GM19455 (cell line): ENCODE data around the gene CCNA2.
A peak's percentile ranks its signal among the peaks of the same experiment; 100 is the strongest.

Source experiments
- ATAC-seq: cut with Tn5 transposase; IDR thresholded peaks from one replicate; pipeline ENCODE4 v1.9.1; 2021; ENCODE audit not compliant: unreplicated experiment

The CCNA2 gene

DNA sequence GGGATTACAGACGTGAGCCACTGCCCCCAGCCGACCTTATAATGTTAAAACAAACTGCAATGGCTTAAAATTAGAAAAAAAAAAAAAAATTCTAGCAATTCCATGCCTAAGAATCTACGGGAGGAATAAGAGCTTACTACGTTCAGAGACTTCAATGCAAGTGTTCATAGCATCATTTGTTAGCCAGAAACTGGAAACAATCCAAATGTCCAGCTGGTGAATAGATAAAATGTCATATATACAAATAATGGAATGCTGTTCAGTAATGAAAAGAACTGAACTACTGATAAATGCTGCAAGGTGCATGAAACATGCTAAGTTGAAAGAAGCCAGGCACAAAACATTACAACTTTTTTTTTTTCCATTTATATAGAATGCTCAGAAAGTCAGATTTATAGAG is 17.3 kb downstream of the CCNA2 start:
- ATAC-seq = no peak

DNA sequence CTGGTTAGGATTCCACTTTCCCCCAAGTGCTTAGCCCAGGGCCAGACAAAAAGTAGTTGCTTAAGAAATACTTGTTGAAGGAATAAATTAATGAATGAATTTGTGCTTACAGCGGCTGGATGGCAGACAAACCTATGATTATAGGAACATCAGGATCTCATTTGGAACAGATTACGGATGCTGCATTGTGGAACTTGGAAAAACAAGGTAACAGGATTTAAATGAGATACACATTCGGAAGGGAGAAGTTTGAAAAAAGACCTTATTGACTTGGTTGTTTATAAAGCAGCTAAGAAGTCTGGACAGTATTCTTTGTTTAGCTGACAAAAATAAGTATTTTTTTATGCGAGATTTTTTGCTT is 22.0 kb downstream of the CCNA2 start:
- no peak for ATAC-seq

DNA sequence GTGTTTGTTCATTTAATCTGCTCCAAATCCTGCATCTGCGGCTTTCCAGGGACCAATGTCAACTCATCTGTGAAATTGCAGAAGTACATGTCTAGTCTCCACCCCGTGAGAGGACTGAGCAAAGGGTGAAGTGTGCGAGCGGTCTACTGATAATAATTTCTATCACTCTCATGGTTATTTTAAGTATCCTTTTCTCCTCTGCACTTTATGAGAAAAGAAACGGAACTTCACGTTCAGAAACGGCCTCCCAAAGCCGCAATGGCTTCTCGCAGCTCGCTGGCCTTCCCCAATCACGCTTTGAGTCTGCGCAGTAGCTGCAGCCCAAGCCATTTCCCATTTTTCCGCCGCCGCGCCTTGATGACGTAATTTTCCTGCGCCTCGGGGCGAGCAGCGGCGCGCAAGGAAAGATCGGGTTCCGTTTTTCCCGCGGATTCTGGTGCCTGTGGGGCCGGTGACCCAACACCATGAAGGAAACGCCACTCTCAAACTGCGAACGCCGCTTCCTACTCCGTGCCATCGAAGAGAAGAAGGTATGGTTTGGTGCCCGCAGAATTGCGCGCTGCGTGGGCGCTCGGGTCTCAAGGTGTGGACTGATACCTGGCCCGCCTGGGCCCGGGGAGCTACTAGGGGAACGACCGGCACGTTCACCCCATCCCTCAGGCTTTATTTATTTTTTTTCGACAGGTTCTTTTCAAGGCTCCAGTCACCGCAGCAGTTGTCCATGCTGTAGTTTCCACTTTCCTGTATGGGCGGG is 22.5 kb downstream of the CCNA2 start, which contains the start of gene EXOSC9:
EXOSC9 (plus strand) TSS at position 363 of the 754 bp plus-strand sequence; CDS start at position 465, 102 bp downstream.
- ATAC-seq = peak; percentile 84

DNA sequence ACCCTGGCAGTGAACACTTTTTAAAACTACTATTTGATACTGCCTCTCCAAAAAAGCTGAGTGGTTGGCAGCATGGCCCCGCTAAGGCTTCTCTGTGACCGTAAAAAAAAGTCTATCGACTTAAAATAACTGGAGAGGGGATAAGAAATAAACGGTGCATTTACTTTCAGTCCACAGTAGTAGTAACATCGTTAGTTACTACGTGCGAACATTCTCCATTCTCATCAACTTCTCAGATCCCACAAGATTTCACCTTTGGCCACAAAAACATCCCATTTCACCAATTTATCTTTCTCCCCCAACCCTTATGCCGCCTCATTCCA is 23.1 kb downstream of the CCNA2 start:
- ATAC-seq = peak; percentile 38

DNA sequence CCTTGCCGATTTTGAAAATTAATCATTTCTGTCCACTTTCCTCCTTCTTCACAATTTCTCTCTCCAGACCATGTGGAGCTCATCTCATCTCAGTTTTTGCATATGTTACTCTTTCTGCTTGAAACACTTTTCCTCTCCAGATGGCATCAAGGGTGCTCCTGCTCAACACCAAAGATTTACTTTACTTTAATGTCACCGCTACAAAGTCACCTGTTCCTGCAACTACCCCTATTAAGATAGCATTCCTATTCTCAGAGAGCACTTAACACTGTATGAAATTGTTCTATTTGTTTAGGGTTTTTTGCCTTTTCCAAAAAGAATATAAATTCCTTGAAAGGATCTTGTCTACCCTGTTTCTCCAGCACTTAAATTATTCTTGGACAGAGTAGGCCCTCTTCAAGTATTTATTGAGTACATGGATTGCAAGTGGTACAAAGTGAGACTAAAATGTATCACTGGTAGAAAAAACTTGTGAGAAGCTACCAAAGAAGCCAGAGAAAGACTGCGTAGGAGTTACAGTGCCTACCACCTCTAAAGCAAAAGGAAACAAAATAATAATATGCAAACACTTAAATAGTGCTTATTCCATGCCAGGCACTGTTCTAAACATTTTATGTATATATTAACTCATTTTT is 23.7 kb downstream of the CCNA2 start:
- no peak for ATAC-seq

DNA sequence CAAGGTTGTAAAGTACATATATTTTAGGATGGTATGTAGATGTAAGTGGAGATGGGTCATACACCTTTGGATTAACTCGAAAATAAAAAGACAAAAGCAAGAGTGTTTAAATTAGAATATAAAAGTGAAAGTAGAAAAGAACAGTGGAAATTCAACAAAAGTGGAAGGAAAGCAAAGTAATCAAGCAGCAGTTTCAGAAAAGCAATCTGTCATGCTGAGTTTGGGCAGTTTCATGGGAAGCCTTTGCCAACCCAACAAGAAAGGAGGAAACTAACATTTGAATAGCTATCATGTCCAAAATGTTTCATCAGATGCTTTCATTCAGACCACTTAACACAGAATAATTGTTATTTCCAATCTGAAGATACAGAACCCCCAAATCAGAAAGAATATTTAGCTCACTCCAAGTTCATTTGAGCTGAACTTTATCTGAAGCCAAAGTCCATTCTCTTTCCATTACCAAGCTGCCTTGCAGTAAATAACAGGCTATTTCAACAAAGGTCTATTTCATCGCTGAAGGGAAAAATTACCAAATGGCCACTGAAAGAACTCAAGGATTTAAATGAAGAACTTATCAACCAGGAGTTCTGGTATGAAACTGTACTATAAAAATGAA is 24.4 kb downstream of the CCNA2 start:
- ATAC-seq = no peak

DNA sequence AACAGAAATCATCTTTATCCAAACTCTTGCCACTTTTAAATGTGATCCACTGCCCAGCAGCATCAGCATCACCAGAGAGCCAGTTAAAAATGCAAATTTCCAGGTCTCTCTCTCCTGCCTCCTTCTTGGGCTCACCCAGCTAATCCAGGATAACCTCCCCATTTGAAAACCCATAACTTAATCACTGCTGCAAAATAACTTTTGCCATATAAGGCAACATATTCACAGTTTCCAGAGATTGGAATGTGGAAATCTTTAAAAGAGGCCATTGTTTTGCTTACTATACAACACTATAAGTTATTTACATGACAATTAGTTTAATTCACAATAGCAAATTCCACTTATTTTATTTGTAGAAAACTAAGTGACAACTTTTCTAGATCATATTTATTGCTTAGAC is 27.4 kb downstream of the CCNA2 start:
- no peak for ATAC-seq

DNA sequence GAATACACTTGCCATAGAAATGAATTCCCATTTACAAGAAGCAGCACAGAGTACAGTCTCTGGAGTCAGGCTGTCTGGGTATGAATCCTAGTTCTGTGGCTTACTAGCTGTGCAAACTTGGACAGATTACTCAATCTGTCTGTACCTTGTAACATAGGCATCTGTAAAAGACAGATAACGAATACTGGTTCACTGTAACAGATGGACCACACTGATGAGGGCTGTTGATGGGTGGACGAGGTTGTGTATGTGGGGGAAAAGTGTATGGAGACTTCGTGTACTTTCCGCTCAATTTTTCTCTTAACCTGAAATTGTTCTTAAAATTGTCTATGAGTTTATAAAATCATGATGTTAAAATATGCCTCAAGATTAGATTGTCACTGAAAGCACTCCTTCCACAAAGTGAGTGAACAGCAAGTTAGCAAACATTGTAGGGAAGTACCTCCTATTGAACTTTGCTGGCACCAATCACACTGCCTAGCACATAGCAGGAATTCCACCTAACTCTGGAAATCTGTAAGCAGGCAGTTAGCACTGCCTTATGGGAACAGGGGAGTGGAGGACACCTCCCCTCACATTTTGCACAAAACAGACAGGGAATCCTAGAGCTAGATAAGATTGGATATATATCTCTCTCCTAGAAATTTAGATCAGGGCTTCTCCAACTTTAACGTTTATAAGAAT is 29.0 kb downstream of the CCNA2 start:
- no peak for ATAC-seq

DNA sequence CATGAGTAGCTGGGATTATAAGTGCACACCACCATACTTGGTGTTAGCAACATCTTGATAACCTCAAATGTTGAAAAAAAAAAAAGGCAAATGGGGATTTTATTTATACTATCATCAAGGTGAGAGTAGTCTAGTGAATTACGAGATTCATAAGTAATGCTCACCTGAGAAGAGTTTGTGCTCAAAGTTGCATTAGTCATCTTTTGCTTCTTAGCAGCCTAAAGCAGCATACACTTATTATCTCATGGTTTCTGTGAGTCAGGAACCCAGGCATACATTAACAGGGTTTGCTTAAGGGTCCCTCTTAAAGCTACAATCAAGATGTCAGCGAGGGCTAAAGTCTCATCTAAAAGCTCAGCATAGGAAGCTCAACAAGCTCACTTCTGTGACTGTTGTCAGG is 30.7 kb downstream of the CCNA2 start:
- no peak for ATAC-seq

DNA sequence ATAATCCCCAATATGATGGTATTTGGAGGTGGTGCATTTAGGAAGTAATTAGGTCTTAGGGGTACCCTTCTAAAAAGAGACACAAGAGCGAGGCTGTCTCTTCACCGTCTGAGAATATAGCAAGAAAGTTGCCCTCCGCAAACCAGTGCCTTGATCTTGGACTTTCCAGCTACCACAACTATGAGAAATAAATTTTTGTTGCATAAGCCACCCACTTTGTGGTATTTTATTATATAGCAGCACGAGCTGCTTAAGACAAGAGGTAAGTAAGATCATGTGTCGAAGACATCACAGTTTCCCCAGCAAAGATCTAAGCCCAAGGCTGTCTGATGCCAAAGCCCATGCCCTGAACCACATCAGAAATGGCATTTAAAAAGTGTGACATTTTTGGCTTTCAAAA is 32.2 kb downstream of the CCNA2 start:
- ATAC-seq = no peak

DNA sequence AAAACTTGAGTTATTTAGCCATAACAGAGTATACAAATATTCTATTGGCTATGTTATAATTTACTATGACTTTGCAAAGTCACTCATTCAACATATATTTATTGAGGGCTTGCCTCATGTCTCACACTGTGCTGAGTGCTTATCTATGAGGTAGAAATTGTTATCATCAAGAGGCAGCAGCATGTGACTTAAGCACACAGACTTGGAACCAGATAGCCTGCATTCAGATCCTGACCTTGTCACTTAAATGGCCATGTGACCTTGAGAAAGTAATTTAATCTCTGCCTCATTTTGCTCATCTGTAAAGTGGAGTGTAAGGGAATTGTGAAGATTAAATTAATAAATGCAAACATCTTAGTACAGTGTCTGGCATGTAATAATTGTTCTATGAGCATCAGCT is 32.7 kb downstream of the CCNA2 start:
- no peak for ATAC-seq

DNA sequence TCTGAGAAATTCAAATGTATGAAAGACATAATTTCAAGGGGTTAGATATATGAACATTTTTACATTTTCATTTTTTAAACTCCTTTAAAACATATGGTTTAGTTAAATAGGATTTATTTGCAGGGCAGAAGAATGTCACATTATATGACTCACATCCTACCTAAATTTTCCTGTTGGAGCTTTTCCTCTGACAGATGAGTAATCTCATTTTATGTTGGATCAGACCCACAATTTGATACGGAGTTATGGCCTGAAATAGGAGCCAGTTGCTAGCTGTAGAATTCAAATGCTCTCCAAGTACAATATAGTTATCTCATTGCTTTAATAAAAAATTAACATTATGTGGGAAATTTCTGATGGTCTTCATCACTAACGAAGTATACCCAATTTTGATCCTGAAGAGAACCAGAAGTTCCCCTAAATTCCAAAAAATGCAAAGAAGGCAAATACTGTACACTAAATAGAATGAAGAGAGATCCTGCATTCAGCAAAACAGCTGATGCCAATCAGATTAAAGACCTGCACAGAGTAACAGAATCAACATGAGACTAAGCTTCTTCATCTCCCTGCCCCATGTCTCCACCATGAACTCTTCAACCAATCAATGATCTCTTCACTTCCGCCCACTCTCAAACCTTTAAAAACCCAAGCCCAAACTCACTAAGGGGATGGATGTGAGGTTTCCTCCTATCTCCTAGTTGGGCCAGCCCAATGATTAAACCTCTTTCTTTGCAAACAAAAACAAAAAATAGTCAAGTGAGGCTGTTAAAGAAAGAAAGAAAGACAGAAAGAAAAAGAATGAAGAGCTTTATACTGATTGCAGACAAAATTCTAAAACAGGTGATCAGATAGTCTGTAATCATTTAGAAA is 33.5 kb downstream of the CCNA2 start:
- ATAC-seq = no peak

DNA sequence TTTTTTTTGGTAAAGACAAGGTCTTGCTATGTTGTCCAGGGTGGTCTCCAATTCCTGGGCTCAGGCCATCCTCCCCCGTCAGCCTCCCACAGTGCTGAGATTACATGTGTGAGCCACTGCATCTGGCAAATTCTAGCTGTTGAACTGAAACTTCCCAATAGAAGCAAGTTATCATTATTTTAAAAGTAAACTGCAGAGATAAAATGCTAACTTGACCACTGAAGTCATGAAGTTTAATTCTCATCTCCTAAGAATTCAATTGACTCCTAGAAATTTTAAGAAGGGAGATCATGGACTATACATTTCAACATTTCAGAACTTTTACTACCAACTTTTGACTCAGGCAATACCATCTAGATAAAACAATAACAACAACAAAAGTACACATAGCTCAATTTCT is 34.2 kb downstream of the CCNA2 start:
- ATAC-seq = no peak

DNA sequence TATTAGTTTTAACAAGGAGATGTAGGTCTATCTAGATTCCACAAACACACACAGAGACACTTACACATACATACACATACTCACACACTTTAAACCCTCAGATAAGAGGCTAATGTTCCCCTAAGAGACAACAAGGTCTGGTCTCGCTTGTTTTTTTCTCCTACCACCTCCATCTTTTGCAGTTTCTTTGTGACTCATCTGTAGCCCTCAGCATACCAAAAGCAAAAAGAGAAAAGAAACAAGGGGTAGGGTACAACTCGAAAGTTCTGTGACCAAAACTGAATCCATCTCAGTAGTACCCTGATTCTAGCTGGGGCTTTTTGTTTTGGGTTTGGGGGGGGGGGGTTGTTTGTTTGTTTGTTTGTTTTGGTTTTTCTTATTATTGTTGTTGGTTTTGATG is 34.8 kb downstream of the CCNA2 start:
- ATAC-seq = peak; percentile 94

DNA sequence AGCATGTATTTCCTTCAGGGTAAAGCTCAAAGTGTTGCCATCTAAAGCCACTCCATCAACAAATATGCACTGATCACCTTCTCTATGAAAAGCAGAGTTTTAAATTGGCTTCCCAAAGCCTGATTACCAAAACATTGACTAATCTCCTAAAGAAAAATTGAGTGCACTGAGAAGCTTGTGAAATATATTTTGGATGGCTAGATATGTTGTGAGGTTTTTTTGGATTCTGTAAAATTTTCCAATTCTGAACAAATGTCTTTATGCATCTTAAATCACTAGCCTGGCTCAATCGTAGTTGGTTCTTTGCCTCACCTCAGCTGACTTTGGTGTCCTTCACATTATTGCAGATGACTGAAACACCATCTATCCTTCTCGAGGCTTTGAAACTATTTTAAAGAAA is 37.5 kb downstream of the CCNA2 start:
- no peak for ATAC-seq

DNA sequence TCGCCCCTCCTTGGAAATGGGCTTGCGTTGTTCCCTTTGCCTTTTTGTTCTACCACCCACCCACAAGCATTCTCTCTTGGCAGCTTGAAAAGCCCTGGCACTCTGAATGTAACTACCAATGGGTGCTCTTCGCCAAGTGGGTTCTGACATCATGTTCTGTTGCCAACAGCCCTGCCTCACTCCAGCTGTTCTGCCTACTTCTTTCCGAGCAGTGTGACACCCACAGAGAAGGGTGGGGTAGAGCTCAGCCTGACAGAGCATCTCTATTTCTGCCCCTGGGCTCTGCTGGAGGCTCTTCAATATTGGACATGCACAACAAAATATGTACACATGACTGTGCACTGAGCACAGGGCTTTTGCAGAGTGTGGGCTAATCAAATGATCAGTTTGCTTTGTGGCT is 38.2 kb downstream of the CCNA2 start:
- no peak for ATAC-seq

DNA sequence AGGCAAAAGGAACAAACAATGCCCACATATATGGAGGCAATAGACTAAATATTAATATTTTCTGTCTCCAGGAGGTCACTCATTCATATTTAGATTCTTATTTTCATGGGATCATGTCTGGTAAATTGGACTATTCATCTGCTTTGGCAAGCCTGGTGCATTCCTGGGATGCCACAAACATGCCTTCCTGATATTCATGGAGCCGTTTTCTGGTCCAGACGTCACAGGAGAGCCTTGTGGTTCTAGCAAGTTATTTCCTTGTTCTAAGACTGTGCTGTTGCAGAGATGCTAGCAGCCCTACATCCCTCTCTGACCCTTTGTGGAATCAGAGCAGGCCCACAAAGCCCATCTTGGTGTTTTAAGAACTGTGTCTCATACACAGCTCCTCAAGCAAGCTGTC is 38.7 kb downstream of the CCNA2 start:
- no peak for ATAC-seq

DNA sequence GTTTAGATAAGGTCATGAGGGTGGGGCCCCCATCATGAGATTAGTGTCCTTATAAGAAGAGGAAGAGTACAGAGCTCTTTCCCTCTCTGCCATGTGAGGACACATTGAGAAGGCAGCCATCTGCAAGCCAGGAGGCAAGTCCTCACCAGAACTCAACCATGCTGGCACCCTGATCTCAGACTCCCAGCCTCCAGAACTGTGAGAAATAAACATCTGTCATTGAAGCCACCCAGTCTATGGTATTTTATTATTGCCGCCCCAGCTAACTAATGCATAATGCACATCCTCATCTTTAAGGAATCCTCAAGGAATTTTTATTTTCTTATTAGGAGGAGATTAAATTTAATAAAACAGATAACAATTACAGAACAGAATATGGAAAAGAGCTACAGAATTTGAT is 39.3 kb downstream of the CCNA2 start:
- ATAC-seq = no peak

DNA sequence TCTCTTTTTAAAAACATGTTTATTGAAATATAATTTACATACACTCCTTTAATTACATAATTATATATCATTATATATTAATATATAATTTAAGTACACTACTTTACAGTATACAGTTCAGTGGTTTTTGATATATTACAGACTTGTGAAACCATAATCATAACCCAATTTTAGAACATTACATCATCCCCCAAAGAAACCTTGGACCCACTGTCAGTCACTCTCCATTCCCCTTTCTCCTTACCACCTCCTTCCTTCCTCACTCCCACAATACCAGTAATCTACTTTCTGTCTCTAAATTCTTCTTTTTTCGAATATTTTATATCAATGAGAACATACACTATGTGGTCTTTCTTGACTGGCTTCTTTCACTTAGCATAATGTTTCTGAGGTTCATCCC is 40.5 kb downstream of the CCNA2 start:
- ATAC-seq = no peak

DNA sequence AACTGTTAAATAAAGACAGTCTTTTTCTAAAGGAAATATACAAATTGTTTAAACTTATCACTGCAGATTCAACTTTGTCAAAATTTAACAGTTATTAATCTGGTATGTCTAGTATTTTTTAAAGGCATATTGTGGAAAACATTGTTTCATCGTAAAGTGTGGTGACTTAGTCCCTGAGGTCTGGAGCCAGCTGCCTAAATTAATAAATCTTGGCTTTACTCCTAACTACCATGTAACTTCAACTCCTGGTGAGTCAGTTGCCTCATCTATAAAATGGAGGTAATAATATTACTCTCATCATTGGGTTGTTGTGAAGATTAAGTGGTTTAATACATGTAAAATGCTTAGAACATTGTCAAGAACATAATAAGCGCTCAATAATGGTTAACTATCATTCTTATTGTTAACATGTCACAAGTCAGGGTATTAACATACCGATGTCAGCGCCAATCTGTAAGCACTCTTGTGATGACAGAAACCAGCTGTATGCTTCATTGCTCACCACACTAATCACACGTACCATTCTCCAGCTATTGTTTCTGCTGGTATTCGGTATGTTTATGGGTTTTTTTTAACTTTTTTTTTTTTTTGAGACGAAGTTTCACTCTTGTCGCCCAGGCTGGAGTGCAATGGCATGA is 44.6 kb downstream of the CCNA2 start:
- ATAC-seq = no peak

DNA sequence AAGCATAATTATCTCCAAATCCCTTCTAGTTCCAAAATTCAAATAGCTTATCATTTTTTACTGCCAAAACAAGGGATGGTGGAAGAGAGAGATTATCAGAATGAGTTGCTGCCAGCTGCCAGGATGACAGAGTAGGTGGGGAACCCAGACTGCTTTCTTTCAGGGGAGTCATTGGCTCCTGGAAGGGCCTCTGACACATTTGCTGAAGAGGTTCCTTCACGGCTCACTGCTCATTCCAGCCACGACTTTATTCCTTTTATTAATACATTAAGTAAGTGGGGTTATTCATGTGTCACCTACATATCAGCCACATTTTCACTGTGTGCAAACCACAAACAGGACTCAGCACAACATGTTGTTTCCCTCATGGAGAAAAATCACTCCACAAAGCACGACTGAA is 46.1 kb downstream of the CCNA2 start:
- peak; percentile 48 for ATAC-seq
